Pons (tissue), 1 donor: ENCODE measurements around the gene DDC.

Experiments
- DNase-seq: peaks from one replicate; pipeline ENCODE4 v3.0.0-alpha.2; 2016; ENCODE audit warnings: low spot score

The DDC gene

DNA sequence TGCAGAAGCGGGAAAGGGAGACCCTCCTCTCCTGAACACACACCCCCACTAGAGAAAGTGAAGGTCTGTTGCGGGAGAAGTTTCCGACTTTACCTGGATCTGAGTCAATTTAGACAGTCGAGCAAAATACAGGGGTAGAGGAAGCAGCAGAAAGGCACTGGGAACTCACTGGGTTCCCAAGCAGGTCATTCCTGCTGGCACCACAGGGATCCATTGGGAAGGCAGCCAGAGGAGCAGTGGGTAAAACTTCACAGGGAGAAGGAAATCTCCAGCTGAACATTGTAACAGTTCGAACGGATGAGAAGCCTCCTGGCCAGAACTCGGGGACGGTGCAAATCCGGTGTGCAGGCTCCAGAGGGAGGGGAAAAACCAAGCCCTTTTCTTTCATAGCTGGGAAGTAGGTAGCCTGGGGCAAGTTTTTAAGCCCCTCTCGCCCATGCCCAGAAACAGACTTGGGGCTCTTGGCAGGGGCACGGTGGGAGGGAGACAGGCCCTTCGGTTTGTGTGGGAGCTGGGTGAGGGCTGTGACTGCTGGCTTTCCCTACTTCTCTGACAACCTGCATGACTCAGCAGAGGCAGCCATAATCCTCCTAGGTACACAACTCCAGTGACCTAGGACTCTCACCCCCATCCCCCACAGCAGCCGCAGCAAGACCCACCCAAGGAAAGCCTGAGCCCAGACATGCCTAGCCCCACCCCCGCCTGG is 51.9 kb downstream of the DDC start:
- no peak for DNase-seq

DNA sequence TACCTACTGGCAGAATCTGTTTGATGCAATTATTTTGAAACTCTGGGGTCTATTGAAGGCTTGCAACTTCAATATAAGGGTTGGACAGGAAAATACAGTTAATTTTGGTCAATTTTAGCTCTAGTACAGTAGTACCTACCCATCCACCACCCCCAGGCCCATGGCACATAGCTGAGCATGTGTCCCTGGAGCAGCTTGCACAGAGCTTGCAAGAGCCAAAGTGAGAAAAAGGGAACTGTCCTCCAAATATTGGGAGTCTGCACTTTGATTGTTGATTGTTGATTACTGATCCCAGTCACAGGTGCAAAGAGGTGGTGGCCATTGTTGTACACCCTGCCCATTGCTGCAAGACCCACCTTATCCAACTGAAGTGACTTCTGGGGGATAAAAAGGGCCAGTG is 52.8 kb downstream of the DDC start:
- DNase-seq, result no peak

DNA sequence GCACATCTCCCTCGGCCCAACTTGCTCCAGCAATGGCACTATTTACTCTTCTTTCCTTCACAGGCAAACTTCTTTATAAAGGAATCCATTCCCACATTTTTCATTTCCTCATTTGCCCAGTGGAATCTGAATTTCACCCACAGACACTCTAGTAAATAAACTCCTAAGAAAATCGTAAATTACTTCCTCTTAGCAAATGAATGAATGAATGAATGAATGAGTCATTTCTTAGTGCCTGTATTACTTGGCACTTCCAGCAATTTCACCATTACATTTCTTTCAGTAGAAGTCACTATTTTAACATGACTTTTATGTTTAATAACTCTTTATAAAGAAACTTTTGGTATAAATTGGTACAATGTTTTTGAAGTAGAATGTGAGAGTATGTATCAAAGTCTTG is 55.7 kb downstream of the DDC start:
- no peak for DNase-seq

DNA sequence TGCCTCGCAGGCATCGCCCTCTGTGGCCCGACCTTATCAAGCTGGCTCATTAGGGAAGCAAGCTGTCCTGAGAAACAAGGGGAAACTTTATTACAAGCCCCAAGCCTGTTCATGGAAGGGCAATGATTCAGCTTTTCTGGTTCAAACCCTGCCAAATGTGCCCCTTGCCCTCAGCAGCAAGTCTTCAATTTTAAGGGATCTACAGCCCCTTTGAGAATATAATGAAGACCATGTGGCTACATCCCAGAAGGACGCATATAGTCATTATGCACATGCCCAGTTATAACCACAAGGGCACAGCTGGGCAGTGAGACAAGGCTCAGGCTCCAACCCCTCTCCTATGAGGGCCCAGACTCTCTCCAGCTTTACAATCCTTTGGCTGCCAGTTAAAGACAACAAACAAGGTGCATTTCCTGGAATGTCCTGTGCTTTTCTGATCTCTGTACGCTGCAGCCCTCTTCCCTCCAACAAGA is 56.7 kb downstream of the DDC start:
- no peak for DNase-seq

DNA sequence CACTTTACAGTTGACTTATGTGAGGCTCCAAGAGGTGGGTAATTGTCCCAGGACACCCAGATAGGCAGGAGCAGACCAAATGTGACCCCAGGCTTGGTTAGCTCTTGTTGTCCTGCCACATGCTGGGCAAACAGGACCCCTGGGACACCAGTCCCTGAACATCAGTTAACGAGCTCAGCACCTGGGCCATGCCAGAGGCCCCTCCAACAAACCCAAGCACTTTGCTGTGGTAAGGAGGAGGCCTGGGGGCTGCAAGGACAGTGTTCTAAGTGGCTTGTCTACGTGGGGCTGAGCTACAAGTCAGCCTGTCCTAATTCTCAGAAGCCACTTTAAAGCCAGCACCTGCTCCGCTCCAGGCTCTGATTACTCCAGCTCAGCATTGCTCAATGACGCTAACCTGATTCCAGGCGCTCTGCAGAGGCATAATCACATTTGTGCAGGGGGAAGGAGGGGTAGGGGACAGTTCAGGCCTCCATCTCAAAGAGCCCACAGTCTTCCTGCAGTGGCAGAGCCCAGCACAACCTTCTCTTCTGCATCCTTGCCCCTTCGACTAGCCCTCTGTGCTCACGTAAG is 57.2 kb downstream of the DDC start:
- no peak for DNase-seq

DNA sequence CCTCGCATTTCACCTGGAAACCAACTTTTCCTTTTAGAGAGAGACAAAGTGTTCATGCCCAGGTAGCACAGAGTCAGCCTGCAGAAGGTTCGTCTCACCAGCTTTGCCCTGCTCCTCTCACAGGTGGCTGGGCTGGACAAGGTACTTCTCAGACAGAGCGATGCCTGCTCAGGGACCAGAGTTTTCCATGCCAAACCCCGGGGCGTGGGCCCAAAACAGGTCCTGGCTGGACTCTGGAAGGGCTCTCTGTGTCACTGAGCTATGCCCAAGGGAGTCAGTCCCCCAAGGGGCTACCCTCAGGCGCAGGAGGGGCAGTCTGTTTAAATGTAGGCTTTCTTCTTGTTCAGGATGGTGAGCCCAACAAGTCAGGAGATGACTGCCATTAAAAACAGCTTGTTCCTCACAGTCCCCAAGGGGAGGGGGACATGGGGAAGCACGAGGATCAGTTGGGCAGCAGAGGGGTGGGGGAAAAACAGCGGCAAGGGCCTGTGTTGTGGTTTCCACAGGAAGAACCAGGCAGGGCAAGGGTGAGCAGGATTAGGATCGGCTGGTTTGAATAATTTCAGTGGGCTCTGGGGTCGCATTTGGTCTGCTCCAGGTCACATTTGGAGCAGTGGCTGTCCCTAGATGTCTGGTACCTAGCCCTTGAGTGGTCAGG is 59.5 kb downstream of the DDC start:
- DNase-seq, result no peak

DNA sequence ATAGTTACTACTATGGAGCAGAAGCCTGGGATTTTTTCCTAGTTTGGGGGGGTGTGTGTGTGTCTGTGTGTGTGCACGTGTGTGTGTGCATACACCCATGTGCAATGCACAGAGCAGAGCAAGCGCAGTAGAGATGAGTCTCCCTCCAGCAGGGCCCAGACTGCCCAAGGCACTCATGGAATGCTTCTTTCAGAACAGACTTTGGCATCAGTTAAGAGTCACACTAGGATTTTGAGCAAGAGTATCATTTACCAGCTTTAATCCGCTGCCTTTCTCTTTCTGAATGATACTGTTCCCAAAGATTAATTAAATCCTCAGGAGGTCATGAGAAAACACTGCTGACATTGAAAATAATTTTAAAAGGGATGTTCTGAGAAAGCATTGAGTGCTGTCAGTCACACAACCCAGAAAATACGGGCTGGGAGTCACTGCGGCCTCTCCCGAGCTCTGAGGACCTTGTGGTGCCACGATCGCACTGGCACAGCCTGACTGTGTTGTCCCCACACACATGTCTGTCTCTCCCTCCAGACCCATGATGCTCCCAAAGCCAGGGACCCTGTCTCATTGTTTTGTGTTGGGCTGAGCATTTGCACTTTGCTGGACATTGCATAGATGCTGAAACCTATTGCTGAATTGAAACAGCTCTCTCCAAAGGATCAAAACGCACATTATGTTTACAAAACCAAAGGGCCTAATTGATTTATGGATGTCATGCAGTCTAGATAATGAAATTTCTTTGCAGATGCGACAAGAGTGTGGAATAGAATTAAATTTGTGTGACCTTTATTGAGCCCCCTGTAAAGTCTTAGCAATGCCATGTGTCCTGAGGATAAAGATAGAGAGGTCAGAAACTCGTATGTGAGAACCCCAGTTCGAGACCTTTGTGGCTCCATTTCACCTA is 60.3 kb downstream of the DDC start:
- peak; percentile 8 for DNase-seq

DNA sequence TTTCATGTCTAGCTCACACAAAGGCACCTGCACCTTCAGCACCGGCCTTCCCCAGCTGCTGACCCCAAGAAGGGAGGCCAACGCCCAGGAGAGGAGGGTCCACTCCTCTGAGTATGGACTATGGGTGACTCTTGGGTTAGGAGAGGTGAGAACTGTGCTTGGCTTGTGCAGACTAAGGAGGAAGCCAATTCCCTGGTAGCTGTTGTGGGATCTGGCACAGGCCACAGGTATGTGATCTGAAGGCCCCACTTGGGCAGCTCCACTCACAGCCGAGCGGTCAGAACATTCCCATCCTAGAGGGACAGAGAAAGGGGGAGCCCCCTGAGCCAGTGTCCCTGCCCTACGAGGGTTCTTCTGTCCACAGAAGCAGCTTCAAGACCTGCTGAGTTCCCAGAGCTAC is 62.3 kb downstream of the DDC start:
- no peak for DNase-seq

DNA sequence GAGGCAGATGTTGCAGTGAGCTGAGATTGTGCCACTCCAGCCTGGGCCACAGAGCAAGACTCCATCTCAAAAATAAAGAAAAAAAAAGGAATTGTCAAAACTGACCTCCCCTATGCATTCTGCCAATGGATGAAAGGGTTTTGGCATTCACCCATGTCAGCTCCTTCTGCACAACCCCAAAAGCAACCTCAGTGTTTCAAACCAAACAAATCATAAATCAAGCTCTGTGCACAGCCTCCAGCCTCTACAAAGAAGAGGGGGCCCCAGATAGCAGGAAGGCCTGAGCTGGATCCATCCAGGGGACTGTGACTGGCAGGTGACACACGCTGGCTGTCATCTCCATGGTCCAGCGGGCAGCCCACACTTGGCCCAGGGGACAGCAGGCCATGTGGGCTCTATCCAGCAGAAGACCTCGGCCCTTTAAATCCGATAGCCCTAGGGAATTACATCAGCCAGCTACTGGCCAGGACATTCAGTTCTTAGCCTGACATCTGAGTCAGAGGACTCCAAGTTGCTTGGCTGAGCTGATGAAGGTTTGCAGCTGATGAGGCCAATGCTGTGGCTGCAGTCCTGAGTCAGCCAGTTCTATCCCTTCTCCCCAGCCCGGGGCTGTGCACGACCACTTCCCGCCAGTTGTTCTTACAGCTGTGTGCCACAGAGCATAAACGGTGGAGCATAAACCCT is 63.1 kb downstream of the DDC start:
- DNase-seq, result no peak

DNA sequence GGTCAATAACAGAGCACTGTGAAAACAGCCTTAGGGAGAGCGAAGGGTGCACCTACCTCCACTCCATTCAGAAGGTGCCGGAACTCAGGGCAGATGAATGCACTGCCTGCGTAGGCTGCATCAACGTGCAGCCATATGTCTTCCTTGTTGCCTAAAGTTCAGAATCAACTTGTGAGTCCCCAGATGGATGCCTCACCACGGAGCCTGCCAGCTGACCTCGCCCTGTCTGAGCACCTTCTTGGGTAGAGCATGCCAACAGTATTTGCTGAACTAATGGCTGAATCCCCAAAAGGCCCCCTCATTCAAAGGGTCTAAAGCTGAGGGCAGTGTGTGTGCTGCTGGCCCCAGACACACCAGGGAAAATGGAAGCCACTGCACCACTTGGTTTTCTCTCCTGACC is 66.1 kb downstream of the DDC start:
- DNase-seq, result no peak

DNA sequence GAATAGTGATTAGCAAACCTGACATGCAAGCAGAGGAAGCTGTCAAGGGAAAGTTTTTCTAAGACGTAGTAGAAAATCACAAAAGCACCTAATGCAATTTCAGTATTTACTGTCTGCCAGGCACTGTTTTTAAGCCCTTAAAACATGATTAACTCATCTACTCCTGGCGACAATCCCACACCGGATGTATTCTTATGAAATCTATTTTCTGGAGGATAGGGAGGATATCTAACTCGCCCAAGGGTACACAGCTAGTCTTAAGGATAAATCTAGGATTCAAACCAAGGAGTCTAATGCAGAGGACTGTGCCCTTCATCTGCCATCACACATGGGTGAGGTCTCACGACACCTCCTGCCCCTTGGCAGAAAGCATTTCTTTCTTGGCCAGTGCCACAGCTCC is 67.2 kb downstream of the DDC start:
- no peak for DNase-seq

DNA sequence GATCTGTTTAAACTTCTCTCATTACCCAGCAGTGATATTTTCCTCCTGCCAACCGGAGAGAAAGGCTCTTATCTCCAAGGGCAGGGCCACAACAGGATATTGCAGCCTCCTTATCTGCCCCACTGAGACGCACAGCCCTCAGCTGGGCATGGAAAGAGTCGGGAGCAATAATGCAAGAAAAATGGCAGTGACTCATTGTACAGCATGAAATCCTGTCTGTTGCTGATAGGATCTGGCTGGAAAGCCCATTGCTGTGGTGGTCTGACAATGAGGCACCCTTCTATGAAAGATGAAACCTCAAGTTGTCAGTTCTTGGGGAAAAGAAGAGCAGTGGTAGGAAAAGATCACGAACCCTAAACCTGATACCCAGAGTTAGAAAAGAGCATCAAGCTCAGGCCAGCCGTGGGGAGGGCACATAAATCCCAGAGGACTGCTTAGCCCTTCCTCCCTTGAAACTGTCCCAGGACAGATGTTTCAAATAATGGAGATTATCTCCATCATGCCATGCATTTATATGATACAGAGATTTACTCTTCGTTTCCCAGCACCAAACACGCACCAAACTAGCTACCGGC is 68.0 kb downstream of the DDC start:
- no peak for DNase-seq

DNA sequence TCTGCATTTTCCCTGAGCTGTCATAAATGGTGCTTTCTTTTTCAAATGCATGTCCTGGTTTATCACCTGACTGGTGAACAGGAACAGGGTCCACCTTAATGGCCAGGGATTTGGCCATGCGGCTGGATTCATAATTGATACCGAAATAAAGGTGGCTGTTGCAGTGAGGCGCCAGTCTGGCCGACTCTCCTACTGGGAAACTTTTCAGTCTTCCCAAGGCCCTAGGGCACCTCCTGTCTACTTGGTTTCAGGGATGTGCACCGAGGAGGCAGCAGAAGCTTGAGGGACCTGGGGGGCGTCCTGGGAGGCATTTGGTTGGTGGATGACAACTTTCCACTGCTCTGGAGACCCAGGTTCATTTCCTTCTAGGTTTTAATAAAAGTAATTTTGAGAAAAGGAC is 68.6 kb downstream of the DDC start:
- DNase-seq, result no peak

DNA sequence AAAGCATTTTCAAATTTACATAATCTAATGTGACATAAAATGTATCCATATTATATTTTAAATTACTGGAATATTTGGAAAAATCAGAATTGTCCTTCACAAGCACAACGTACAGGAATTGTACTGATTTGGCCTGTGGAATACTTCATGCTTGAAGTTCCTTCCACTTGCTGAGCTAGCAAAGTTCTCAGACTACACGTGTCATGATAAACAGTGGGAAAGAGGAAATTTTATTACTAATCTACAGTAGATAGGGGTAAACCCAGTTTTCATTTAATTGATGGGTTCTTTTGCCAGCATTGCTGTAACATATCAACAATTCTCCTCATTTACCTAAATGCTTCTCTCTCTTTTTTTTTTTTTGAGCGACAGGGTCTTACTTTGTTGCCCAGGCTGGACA is 69.5 kb downstream of the DDC start:
- no peak for DNase-seq

DNA sequence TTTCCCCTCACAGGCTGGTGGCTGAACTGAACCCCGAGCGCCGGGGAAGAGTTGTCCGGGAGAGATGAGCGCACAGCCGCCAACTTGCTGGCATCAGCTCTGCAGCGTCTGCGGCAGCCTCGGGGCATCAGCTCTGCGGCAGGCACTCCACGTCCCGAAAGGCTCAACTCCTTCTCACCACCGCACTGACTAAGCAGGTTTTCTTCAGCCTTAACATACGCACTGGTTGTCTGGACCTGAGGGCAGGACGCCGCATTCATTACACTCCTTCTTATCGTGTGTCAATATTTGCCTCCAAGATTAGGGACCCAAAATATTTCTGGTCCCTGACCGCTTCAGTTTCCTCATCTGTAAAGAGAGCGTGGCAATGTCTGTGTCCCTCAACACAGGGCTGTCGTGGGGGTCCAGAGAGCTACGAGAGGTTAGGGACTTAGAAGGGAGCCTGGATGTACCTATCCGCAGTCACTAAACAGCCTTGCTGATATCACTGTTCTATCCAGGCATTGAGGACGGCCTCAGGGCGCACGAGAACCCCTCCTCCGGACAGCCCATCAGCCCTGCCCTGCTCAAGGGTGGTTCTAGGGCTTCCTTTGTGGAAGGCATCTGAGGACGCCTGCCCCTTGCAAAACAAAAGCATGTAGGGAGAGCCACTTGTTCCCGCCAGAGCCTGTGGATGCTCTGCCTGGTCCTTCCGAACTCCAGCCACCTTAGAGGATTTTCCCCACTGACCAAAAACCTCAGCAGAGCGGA is 72.3 kb downstream of the DDC start:
- DNase-seq, result no peak

DNA sequence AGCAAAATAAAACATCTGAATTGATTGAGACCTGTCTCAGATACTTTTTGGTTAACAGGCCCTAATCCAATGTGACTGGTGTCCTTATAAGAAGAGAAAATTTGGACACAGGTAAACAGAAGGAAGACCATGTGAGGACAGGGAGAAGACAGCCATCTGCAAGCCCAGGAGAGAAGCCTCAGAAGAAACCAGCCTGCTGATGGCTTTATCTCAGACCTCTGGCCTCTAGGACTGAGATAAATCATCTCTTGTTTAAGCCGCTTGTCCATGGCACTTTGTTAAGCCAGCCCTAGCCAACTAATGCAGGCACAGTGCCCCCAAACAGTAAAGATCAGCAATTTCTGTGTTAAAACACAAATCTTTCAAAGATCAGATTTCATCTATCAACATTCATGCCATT is 73.3 kb downstream of the DDC start:
- DNase-seq, result no peak

DNA sequence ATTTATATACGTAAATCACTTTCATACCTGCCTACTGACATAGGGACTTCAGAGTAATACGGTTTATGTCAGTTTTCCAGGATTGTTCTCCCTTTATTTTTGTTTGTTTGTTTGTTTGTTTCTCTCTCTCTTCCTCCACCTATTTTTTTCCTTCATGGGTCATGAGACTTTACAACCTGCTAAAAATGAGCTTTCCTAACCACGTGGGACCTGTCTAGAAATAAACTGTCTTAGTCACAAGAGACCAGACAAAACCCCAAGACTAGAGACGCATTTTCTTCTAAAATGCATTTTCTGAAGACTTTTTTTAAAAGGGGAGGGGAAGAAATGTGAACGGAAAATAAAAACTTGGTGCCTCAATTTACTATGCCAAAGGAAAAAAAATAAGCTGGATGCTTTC is 74.0 kb downstream of the DDC start:
- DNase-seq, result no peak

DNA sequence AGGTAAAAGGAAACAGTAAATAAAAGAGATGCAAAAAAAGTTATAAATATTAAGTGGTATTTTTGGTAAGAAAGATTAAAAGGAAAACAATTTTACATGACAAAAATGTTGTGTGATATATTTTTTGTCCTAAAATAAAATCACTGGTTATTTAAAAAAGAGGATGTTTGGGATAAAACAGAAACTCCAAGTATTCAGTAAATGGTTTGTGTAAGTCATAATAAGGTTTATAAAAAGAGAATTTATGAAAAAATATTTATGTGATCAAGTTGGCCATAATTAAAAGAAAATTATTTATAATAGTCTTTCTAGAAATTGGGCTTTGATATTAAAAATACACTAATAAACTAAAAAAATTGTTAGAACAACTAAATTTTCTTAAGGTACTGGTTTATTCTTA is 76.8 kb downstream of the DDC start:
- DNase-seq, result no peak

DNA sequence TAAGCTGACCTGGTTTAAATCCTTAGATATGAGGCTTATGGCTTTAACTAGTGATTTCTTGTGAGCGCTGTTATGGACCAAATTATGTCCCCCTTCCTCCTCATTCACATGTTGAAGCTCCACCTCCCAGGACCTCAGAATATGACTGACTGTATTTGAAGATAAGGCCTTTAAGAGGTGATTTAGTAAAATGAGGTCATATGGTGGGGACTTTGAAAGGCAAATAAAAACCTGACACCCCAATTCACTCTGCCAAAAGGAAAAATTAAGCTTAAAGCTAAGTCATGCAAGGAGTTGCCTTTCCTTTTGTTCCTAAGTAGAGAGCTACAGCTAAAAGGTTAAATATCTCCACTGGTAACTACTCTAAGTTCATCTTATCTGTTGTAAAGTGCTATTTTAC is 78.7 kb downstream of the DDC start:
- DNase-seq, result no peak

DNA sequence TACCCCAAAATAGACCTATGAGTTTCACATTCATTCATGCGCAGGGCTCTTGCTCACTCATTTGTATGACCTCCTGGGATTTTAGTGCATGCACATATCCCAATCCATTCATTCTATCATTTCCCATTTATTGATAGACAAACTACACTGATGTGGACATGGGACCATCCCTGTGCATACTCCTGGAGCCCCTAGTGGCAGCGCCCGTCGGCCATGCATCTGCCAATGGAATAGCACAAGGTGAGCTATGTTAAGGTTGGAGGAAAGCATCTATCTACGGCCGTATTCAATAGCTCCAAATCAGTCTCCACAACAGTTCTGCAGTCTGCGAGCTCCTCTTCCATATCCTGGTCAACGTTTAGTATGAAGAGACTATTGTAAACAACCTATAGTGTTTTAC is 83.3 kb downstream of the DDC start:
- no peak for DNase-seq

DNA sequence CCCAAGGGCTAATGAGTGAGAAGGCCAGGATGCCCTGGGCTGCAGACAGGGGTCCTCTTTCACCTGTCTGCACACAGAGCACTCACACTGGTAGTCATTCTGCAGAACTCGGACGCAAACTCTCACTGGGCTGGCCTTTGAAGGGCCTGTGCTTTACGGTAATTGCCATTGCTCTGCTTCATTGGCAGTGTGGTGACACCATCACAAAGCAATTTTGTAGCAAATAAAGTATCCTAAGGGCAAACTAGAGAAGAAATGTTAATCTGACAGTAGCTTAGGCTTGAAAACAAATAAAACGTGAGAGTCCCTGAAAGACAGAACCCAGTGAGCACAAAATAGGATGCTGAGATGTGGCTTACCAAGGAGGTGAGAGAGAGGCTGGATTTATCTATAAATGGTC is 84.4 kb downstream of the DDC start:
- DNase-seq, result no peak
